ENCODE measurements around the gene CDK8. TPM values are rescaled to one million over a fixed set of nuclear protein-coding genes. Genes with fewer than 3 reads are reported as not detected.
"Not testable (repeated sequence)": the region's sequence is repeated elsewhere in the genome, so short reads cannot be mapped to it uniquely, and the experiment has no call there.

Gene CDK8
- total and polyA plus RNA-seq, 2 experiments from 2014 or later, result 16.1 to 27.0 TPM

GRCh38 chr13:26280295-26280694 lies 26.4 kb downstream of the CDK8 start:
- no peaks in the 10 kb centered on the region for H3K9me3 ChIP-seq (ENCODE audit: low read depth)
- TF ChIP-seq EZH2phosphoT487 (IDR thresholded peaks at IDR 0.05; ENCODE audit: low read depth, severe bottlenecking, unreplicated experiment), result no peak
- no peak for TF ChIP-seq EZH2 (IDR thresholded peaks at IDR 0.05; ENCODE audit: borderline replicate concordance)
- no peak for TF ChIP-seq CTCF (IDR thresholded peaks at IDR 0.05; ENCODE audit: poor library complexity)
- H3K9me2 ChIP-seq (replicated peaks; ENCODE audit: insufficient read depth), result no peaks in the 10 kb centered on the region
- H3K79me2 ChIP-seq, result peaks cover 70% of the 10 kb centered on the region
- H4K20me1 ChIP-seq (ENCODE audit: insufficient read depth, poor library complexity, severe bottlenecking), result peaks cover 6% of the 10 kb centered on the region
- no peak overlapping the region for H3K4me3 ChIP-seq
- no peak overlapping the region for H3K4me2 ChIP-seq
- no peaks in the 10 kb centered on the region for H3K27me3 ChIP-seq
- no peak overlapping the region for H2AFZ ChIP-seq
- no peak overlapping the region for H3K27ac ChIP-seq
- no peaks in the 10 kb centered on the region for H3K36me3 ChIP-seq (replicated peaks; ENCODE audit: insufficient read depth, low read depth)
- DNase-seq (ENCODE audit: low spot score), result no peak
- WGBS (ENCODE audit: low lambda C conversion rate, missing lambda C conversion rate), result 98% methylated on average over 2 of the region's 2 CpGs
- H3K4me1 ChIP-seq (ENCODE audit: insufficient read depth), result no peaks in the 10 kb centered on the region

GRCh38 chr13:26280822-26281221 lies 26.9 kb downstream of the CDK8 start:
- 89% methylated on average over 1 of the region's 1 CpG for WGBS (ENCODE audit: low lambda C conversion rate, missing lambda C conversion rate)
- Histone ChIP-seq H3K4me2 (no peak overlapping the region), H3K4me3 (no peak overlapping the region), H3K36me3 (replicated peaks; ENCODE audit: insufficient read depth, low read depth) (no peaks in the 10 kb centered on the region), H3K4me1 (ENCODE audit: insufficient read depth) (no peaks in the 10 kb centered on the region), H3K27ac (no peak overlapping the region), H3K79me2 (peaks cover 69% of the 10 kb centered on the region), H3K9me3 (ENCODE audit: low read depth) (no peaks in the 10 kb centered on the region), H2AFZ (no peak overlapping the region), H4K20me1 (ENCODE audit: insufficient read depth, poor library complexity, severe bottlenecking) (peaks cover 6% of the 10 kb centered on the region), H3K27me3 (no peaks in the 10 kb centered on the region), H3K9me2 (replicated peaks; ENCODE audit: insufficient read depth) (no peaks in the 10 kb centered on the region)
- no peak for DNase-seq (ENCODE audit: low spot score)
- TF ChIP-seq EZH2phosphoT487 (IDR thresholded peaks at IDR 0.05; ENCODE audit: low read depth, severe bottlenecking, unreplicated experiment) (no peak), EZH2 (IDR thresholded peaks at IDR 0.05; ENCODE audit: borderline replicate concordance) (no peak), CTCF (IDR thresholded peaks at IDR 0.05; ENCODE audit: poor library complexity) (no peak)

GRCh38 chr13:26285911-26286310 lies 32.0 kb downstream of the CDK8 start:
- not testable (repeated sequence) for H3K9me2 ChIP-seq (replicated peaks; ENCODE audit: insufficient read depth); H3K4me1 ChIP-seq (ENCODE audit: insufficient read depth); H4K20me1 ChIP-seq (ENCODE audit: insufficient read depth, poor library complexity, severe bottlenecking); H2AFZ ChIP-seq; H3K4me3 ChIP-seq; H3K4me2 ChIP-seq; DNase-seq (ENCODE audit: low spot score); H3K27ac ChIP-seq; H3K9me3 ChIP-seq (ENCODE audit: low read depth); H3K27me3 ChIP-seq; H3K36me3 ChIP-seq (replicated peaks; ENCODE audit: insufficient read depth, low read depth)
- H3K79me2 ChIP-seq, result peaks cover 24% of the 10 kb centered on the region
- WGBS (ENCODE audit: low lambda C conversion rate, missing lambda C conversion rate), result 75% methylated on average over 2 of the region's 2 CpGs

- not testable (repeated sequence) for H3K27ac ChIP-seq; H4K20me1 ChIP-seq (ENCODE audit: insufficient read depth, poor library complexity, severe bottlenecking); H3K9me2 ChIP-seq (replicated peaks; ENCODE audit: insufficient read depth); H2AFZ ChIP-seq; DNase-seq (ENCODE audit: low spot score); H3K9me3 ChIP-seq (ENCODE audit: low read depth); H3K27me3 ChIP-seq; H3K36me3 ChIP-seq (replicated peaks; ENCODE audit: insufficient read depth, low read depth); H3K4me2 ChIP-seq; H3K4me3 ChIP-seq; H3K4me1 ChIP-seq (ENCODE audit: insufficient read depth)
- peaks cover 39% of the 10 kb centered on the region for H3K79me2 ChIP-seq
- WGBS (ENCODE audit: low lambda C conversion rate, missing lambda C conversion rate), result 97% methylated on average over 7 of the region's 7 CpGs
Observed at GRCh38 chr13:26288838-26289237, 34.9 kb downstream of the CDK8 start.

GRCh38 chr13:26295812-26296211 lies 41.9 kb downstream of the CDK8 start:
- Histone ChIP-seq H4K20me1 (ENCODE audit: insufficient read depth, poor library complexity, severe bottlenecking) (peaks cover 3% of the 10 kb centered on the region), H3K4me2 (no peak overlapping the region), H2AFZ (no peak overlapping the region), H3K4me1 (ENCODE audit: insufficient read depth) (no peaks in the 10 kb centered on the region), H3K27ac (no peak overlapping the region), H3K27me3 (no peaks in the 10 kb centered on the region), H3K9me3 (ENCODE audit: low read depth) (no peaks in the 10 kb centered on the region), H3K9me2 (replicated peaks; ENCODE audit: insufficient read depth) (no peaks in the 10 kb centered on the region), H3K79me2 (peaks cover 89% of the 10 kb centered on the region), H3K4me3 (no peak overlapping the region), H3K36me3 (replicated peaks; ENCODE audit: insufficient read depth, low read depth) (no peaks in the 10 kb centered on the region)
- 95% methylated on average over 6 of the region's 6 CpGs for WGBS (ENCODE audit: low lambda C conversion rate, missing lambda C conversion rate)
- TF ChIP-seq EZH2phosphoT487 (IDR thresholded peaks at IDR 0.05; ENCODE audit: low read depth, severe bottlenecking, unreplicated experiment) (no peak), EZH2 (IDR thresholded peaks at IDR 0.05; ENCODE audit: borderline replicate concordance) (no peak), CTCF (IDR thresholded peaks at IDR 0.05; ENCODE audit: poor library complexity) (no peak)
- no peak for DNase-seq (ENCODE audit: low spot score)
